ENCODE measurements around the gene FALEC. TPM values are rescaled to one million over a fixed set of nuclear protein-coding genes. Genes with fewer than 3 reads are reported as not detected.
A peak's percentile ranks its signal among the peaks of the same experiment; 100 is the strongest.

Gene FALEC
- total and polyA plus RNA-seq, 8 donors: 0.93 TPM; not detected in 7

DNA sequence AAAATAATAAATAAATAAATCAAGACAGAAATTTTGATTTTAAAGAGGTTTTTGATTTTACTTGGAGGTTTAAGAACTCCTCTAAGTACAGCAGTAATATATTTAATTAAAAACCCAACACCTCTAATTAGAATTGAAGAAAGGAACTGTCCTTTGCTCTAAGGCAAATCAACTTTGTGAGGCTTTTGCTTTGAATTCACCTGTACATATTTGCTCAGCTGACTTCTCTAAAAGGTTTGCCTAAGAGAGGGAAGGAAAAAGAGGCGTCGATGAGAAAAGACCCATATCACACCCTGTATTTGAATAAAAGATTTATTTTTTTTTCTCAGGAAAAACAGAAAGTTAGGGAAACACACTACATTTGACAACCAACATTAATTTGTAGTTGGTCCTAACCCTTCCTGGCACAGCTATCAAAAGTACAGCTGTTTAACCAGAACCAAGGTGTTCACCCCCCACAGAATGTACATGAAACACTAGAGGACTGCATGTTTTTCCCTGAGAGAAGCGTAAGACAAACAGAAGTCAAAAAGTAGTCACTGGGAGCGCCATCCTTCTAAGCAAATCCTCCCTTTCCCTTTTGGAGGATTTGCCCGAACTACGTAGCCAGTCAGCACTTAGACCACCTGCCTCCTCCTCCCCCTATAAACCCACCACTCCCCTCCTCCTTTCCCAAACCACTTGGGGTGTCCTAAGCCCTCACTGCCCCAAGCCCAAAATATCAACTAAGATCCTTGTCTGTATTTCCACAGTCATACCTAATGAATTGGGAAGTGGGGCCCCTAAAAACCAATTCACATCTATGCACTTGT lies 58.9 kb downstream of the FALEC start:
- H3K9me3 ChIP-seq: no peaks in the 10 kb centered on the region
- peaks cover 60 to 81% (median 73%) of the 10 kb centered on the region in 4 donors for H3K36me3 ChIP-seq
- H3K27me3 ChIP-seq: no peaks in the 10 kb centered on the region
- 22 to 37% (median 27%) methylated on average over 6 of the region's 6 CpGs for WGBS, 5 donors
- intact Hi-C loops (cut with DNase I; ENCODE audit: low total_unique reads): no loop called here
- peak in 1 of 2 donors; percentile 38 for DNase-seq
- peaks cover 62 to 69% (median 66%) of the 10 kb centered on the region in 4 donors for H3K4me1 ChIP-seq
- H3K4me3 ChIP-seq: peak overlapping the region; percentile 74 to 99 (median 88)
- no peak for TF ChIP-seq CTCF (IDR thresholded peaks at IDR 0.05)
- TF ChIP-seq EP300 (IDR thresholded peaks at IDR 0.05): no peak
- no peak for TF ChIP-seq POLR2A (IDR thresholded peaks at IDR 0.05)
- peak in 2 of 3 donors; percentile 46 to 67 for TF ChIP-seq POLR2AphosphoS5 (IDR thresholded peaks at IDR 0.05)
- H3K27ac ChIP-seq: peak overlapping the region; percentile 82 to 100 (median 100)

- Histone ChIP-seq H3K4me1 (peaks cover 58 to 67% (median 62%) of the 10 kb centered on the region in 4 donors), H3K9me3 (no peaks in the 10 kb centered on the region), H3K36me3 (peaks cover 60 to 75% (median 70%) of the 10 kb centered on the region in 4 donors), H3K27ac (peak overlapping the region in 4 of 5 donors; percentile 94 to 100 (median 100)), H3K4me3 (peak overlapping the region; percentile 74 to 99 (median 88)), H3K27me3 (no peaks in the 10 kb centered on the region)
- intact Hi-C loops (cut with DNase I; ENCODE audit: low total_unique reads): no loop called here
- TF ChIP-seq CTCF (IDR thresholded peaks at IDR 0.05) (no peak), EP300 (IDR thresholded peaks at IDR 0.05) (no peak), POLR2AphosphoS5 (IDR thresholded peaks at IDR 0.05) (no peak), POLR2A (IDR thresholded peaks at IDR 0.05) (no peak)
- WGBS, 5 donors: 11 to 23% (median 16%) methylated on average over 4 of the region's 4 CpGs
- DNase-seq: peak in 1 of 2 donors; percentile 19
These were observed 59.5 kb downstream of the FALEC start for GRCh38 chr1:150575072-150575489.

DNA sequence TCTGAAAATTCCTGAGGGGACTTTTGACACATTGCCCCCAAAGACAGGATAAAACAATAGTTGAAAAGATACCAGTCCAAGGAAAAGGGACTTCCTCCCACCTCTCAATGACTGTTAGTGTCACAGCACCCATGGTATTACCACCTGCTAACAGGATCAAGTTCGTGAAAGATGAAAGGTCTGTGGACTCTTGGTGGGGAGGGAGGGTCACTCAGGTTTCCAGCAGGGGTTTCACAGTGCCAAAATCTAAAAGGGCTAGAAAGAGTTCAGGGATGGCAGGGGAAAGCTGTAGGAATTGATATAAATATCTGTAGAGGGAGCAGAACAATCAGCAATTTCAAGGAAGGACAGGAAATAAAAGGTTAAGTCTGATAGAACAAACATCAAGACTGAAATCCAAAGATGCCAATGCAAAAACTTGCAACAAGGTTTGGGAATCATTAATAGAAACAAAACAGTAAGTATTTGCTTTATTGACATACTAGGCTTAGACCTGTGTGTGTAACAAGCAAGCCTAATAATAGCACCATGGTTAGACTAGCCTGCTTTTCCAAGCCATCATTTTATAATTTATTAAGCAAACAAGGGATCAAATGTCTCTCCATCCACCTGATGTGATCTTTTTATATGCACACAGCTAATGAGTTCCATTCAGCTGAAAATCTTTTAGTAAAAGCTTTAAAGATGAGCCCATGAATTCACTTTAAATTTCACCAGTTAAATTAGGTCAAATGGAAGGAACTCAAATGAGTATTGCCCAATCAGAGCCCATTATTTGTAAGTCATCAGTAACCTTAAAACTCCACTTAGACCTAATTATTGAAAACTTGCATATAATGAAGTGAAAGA lies 60.2 kb downstream of the FALEC start:
- WGBS, 5 donors: 3 to 14% (median 8%) methylated on average over 1 of the region's 1 CpG
- peaks cover 58 to 67% (median 61%) of the 10 kb centered on the region in 4 donors for H3K4me1 ChIP-seq
- TF ChIP-seq POLR2AphosphoS5 (IDR thresholded peaks at IDR 0.05) (peak in 2 of 3 donors; percentile 54 to 56), POLR2A (IDR thresholded peaks at IDR 0.05) (peak in 1 of 4 donors; percentile 10), EP300 (IDR thresholded peaks at IDR 0.05) (no peak), CTCF (IDR thresholded peaks at IDR 0.05) (no peak)

GRCh38 chr1:150576367-150576711 lies 60.8 kb downstream of the FALEC start:
- Histone ChIP-seq H3K4me1 (peaks cover 52 to 67% (median 55%) of the 10 kb centered on the region in 4 donors), H3K4me3 (peak overlapping the region; percentile 74 to 99 (median 88)), H3K9me3 (no peaks in the 10 kb centered on the region), H3K27me3 (no peaks in the 10 kb centered on the region), H3K27ac (peak overlapping the region in 4 of 5 donors; percentile 94 to 100 (median 100)), H3K36me3 (peaks cover 55 to 64% (median 63%) of the 10 kb centered on the region in 4 donors)
- peak in 1 of 2 donors; percentile 9 for DNase-seq
- TF ChIP-seq POLR2AphosphoS5 (IDR thresholded peaks at IDR 0.05) (no peak), POLR2A (IDR thresholded peaks at IDR 0.05) (no peak), EP300 (IDR thresholded peaks at IDR 0.05) (no peak), CTCF (IDR thresholded peaks at IDR 0.05) (no peak)
- WGBS, 5 donors: 0 to 2% (median 1%) methylated on average over 4 of the region's 4 CpGs
- intact Hi-C loops (cut with DNase I; ENCODE audit: low total_unique reads): no loop called here

More for the DNA sequence above, 60.2 kb downstream of the FALEC start:
- peaks cover 60 to 70% (median 67%) of the 10 kb centered on the region in 4 donors for H3K36me3 ChIP-seq
- no peaks in the 10 kb centered on the region for H3K9me3 ChIP-seq
- intact Hi-C loops (cut with DNase I; ENCODE audit: low total_unique reads): no loop called here
- H3K4me3 ChIP-seq: peak overlapping the region; percentile 74 to 99 (median 88)
- H3K27ac ChIP-seq: peak overlapping the region in 4 of 5 donors; percentile 94 to 100 (median 100)
- DNase-seq: peak in 1 of 2 donors; percentile 30
- H3K27me3 ChIP-seq: no peaks in the 10 kb centered on the region

All from stomach (tissue), 9 donors.